ENCODE measurements around the gene GPR34. TPM values are rescaled to one million over a fixed set of nuclear protein-coding genes. Genes with fewer than 3 reads are reported as not detected.

GPR34 gene
- total and polyA plus RNA-seq, 4 donors = 1.7 to 9.0 (median 4.3) TPM

DNA sequence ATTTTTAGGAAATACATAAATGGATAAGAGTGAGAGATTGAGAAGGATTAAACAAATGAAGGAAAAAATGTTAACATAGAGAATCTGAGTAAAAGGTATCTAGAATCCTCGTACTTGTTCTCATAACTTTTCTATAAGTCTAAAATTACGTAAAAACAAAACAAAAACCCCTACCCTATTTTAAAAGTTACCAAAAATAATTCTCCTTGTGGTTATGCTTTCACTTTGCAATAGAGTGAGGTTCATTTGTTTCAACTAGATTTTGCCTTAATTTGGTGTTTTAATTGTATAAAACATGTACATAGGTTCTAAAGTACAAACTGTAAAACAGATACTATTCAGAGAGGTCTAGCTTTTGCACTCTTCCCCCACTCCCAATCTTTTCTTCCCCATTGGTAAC, 3.8 kb upstream of the GPR34 start:
- H3K36me3 ChIP-seq (ENCODE audit: control insufficient read depth in 4 of 4, insufficient read depth in 3 of 4, low read depth in 1 of 4, low read length in 3 of 4) = no peaks in the 10 kb centered on the region
- H3K4me3 ChIP-seq (ENCODE audit: low read depth in 1 of 3, low read length in 3 of 3) = no peak overlapping the region
- H3K4me1 ChIP-seq (ENCODE audit: control insufficient read depth in 4 of 4, insufficient read depth in 4 of 4, low read length in 3 of 4) = no peaks in the 10 kb centered on the region
- no peak for DNase-seq (ENCODE audit: low spot score)
- H3K9ac ChIP-seq (ENCODE audit: low read depth in 1 of 2, low read length in 2 of 2) = no peak overlapping the region
- H3K27ac ChIP-seq (ENCODE audit: low read depth in 1 of 2, low read length in 2 of 2) = no peak overlapping the region
- TF ChIP-seq RXRA (IDR thresholded peaks at IDR 0.05) (no peak), EGR1 (IDR thresholded peaks at IDR 0.05; ENCODE audit: low read depth in 2 of 2) (no peak), JUND (IDR thresholded peaks at IDR 0.05) (no peak), SP1 (IDR thresholded peaks at IDR 0.05) (no peak), GABPA (IDR thresholded peaks at IDR 0.05 in 1 of 2, conservative IDR thresholded peaks at IDR 0.05 in 1 of 2) (no peak), FOXA1 (IDR thresholded peaks at IDR 0.05) (no peak)
- TF ChIP-seq, protein P1, sequence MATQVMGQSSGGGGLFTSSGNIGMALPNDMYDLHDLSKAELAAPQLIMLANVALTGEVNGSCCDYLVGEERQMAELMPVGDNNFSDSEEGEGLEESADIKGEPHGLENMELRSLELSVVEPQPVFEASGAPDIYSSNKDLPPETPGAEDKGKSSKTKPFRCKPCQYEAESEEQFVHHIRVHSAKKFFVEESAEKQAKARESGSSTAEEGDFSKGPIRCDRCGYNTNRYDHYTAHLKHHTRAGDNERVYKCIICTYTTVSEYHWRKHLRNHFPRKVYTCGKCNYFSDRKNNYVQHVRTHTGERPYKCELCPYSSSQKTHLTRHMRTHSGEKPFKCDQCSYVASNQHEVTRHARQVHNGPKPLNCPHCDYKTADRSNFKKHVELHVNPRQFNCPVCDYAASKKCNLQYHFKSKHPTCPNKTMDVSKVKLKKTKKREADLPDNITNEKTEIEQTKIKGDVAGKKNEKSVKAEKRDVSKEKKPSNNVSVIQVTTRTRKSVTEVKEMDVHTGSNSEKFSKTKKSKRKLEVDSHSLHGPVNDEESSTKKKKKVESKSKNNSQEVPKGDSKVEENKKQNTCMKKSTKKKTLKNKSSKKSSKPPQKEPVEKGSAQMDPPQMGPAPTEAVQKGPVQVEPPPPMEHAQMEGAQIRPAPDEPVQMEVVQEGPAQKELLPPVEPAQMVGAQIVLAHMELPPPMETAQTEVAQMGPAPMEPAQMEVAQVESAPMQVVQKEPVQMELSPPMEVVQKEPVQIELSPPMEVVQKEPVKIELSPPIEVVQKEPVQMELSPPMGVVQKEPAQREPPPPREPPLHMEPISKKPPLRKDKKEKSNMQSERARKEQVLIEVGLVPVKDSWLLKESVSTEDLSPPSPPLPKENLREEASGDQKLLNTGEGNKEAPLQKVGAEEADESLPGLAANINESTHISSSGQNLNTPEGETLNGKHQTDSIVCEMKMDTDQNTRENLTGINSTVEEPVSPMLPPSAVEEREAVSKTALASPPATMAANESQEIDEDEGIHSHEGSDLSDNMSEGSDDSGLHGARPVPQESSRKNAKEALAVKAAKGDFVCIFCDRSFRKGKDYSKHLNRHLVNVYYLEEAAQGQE (IDR thresholded peaks at IDR 0.05) = no peak
- TF ChIP-seq, protein P2, sequence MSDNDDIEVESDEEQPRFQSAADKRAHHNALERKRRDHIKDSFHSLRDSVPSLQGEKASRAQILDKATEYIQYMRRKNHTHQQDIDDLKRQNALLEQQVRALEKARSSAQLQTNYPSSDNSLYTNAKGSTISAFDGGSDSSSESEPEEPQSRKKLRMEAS (IDR thresholded peaks at IDR 0.05) = no peak
- TF ChIP-seq, protein P3, sequence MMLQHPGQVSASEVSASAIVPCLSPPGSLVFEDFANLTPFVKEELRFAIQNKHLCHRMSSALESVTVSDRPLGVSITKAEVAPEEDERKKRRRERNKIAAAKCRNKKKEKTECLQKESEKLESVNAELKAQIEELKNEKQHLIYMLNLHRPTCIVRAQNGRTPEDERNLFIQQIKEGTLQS (IDR thresholded peaks at IDR 0.05) = no peak
- TF ChIP-seq, protein P4, sequence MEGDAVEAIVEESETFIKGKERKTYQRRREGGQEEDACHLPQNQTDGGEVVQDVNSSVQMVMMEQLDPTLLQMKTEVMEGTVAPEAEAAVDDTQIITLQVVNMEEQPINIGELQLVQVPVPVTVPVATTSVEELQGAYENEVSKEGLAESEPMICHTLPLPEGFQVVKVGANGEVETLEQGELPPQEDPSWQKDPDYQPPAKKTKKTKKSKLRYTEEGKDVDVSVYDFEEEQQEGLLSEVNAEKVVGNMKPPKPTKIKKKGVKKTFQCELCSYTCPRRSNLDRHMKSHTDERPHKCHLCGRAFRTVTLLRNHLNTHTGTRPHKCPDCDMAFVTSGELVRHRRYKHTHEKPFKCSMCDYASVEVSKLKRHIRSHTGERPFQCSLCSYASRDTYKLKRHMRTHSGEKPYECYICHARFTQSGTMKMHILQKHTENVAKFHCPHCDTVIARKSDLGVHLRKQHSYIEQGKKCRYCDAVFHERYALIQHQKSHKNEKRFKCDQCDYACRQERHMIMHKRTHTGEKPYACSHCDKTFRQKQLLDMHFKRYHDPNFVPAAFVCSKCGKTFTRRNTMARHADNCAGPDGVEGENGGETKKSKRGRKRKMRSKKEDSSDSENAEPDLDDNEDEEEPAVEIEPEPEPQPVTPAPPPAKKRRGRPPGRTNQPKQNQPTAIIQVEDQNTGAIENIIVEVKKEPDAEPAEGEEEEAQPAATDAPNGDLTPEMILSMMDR (IDR thresholded peaks at IDR 0.05; ENCODE audit: low read depth, low read length, missing input control) = no peak
- peaks cover 0 to 4% (median 0%) of the 10 kb centered on the region in 4 donors for H3K27me3 ChIP-seq (ENCODE audit: control insufficient read depth in 4 of 4, insufficient read depth in 4 of 4, low read length in 3 of 4)
- WGBS = 95% methylated on average over 2 of the region's 2 CpGs
- H3K9me3 ChIP-seq (ENCODE audit: control insufficient read depth in 4 of 4, low read length in 3 of 4) = no peaks in the 10 kb centered on the region

DNA sequence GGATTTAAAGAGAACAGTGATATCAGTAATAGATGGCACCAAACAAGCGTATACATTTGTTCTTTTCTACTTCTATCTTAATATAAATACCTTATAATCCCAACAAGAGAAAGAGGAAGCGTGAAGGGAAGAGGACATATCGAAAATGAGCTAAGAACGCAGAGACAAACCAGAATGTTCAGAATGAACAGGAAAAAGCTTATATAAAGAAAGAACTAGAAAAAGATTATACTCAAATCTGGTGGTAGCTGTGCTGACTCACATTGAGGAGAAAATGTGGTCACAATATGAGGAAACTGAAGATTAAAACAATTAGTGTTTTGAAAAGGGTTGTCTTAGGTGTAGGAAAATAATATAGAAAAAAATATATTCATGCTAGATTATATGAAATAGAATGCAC, 2.0 kb upstream of the GPR34 start:
- H3K27me3 ChIP-seq (ENCODE audit: control insufficient read depth in 4 of 4, insufficient read depth in 4 of 4, low read length in 3 of 4) = peaks cover 0 to 4% (median 0%) of the 10 kb centered on the region in 4 donors
- DNase-seq (ENCODE audit: low spot score) = no peak
- no peak overlapping the region for H3K4me3 ChIP-seq (ENCODE audit: low read depth in 1 of 3, low read length in 3 of 3)
- no peak overlapping the region for H3K27ac ChIP-seq (ENCODE audit: low read depth in 1 of 2, low read length in 2 of 2)
- no peaks in the 10 kb centered on the region for H3K9me3 ChIP-seq (ENCODE audit: control insufficient read depth in 4 of 4, low read length in 3 of 4)
- WGBS = 87% methylated on average over 4 of the region's 4 CpGs
- TF ChIP-seq SP1 (IDR thresholded peaks at IDR 0.05) (no peak), YY1 (IDR thresholded peaks at IDR 0.05) (no peak), EGR1 (IDR thresholded peaks at IDR 0.05; ENCODE audit: low read depth in 2 of 2) (no peak), HNF4A (conservative IDR thresholded peaks at IDR 0.05) (no peak), GABPA (IDR thresholded peaks at IDR 0.05 in 1 of 2, conservative IDR thresholded peaks at IDR 0.05 in 1 of 2) (no peak), HNF4G (IDR thresholded peaks at IDR 0.05) (no peak), NR2F2 (IDR thresholded peaks at IDR 0.05) (no peak), RXRA (IDR thresholded peaks at IDR 0.05) (no peak), FOXA2 (IDR thresholded peaks at IDR 0.05) (no peak)
- TF ChIP-seq, protein P3 (IDR thresholded peaks at IDR 0.05) = no peak
- TF ChIP-seq, protein P5, sequence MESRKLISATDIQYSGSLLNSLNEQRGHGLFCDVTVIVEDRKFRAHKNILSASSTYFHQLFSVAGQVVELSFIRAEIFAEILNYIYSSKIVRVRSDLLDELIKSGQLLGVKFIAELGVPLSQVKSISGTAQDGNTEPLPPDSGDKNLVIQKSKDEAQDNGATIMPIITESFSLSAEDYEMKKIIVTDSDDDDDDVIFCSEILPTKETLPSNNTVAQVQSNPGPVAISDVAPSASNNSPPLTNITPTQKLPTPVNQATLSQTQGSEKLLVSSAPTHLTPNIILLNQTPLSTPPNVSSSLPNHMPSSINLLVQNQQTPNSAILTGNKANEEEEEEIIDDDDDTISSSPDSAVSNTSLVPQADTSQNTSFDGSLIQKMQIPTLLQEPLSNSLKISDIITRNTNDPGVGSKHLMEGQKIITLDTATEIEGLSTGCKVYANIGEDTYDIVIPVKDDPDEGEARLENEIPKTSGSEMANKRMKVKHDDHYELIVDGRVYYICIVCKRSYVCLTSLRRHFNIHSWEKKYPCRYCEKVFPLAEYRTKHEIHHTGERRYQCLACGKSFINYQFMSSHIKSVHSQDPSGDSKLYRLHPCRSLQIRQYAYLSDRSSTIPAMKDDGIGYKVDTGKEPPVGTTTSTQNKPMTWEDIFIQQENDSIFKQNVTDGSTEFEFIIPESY (IDR thresholded peaks at IDR 0.05) = no peak
- TF ChIP-seq, protein P1 (IDR thresholded peaks at IDR 0.05) = no peak
- H3K4me1 ChIP-seq (ENCODE audit: control insufficient read depth in 4 of 4, insufficient read depth in 4 of 4, low read length in 3 of 4) = no peaks in the 10 kb centered on the region
- H3K36me3 ChIP-seq (ENCODE audit: control insufficient read depth in 4 of 4, insufficient read depth in 3 of 4, low read depth in 1 of 4, low read length in 3 of 4) = no peaks in the 10 kb centered on the region
- no peak overlapping the region for H3K9ac ChIP-seq (ENCODE audit: low read depth in 1 of 2, low read length in 2 of 2)

Measured in liver (tissue), 9 donors.